Ishikawa (cell line): ENCODE measurements around the gene RELB.

Source experiments
- CEBPB ChIP-seq: IDR thresholded peaks from 2 replicates; pipeline ENCODE4 v1.6.1; 2012
- CREB1 ChIP-seq: IDR thresholded peaks from 2 replicates; pipeline ENCODE4 v1.6.1; 2012; ENCODE audit warnings: low read depth
- EGR1 ChIP-seq: IDR thresholded peaks from 2 replicates; pipeline ENCODE4 v1.6.1; 2012
- EP300 ChIP-seq: IDR thresholded peaks from 2 replicates; pipeline ENCODE4 v1.6.1; 2012; ENCODE audit warnings: borderline replicate concordance
- FOXM1 ChIP-seq: IDR thresholded peaks from 2 replicates; pipeline ENCODE4 v1.6.1; 2012; ENCODE audit warnings: low read depth, borderline replicate concordance
- MAX ChIP-seq: IDR thresholded peaks from 2 replicates; pipeline ENCODE4 v1.6.1; 2012
- NFIC ChIP-seq: IDR thresholded peaks from 2 replicates; pipeline ENCODE4 v1.6.1; 2012
- RAD21 ChIP-seq: IDR thresholded peaks from 2 replicates; pipeline ENCODE4 v1.6.1; 2012; ENCODE audit warnings: low read depth
- REST ChIP-seq: IDR thresholded peaks from 2 replicates; pipeline ENCODE4 v1.6.1; 2012; ENCODE audit warnings: low read depth, mild to moderate bottlenecking
- TAF1 ChIP-seq: IDR thresholded peaks from 2 replicates; pipeline ENCODE4 v1.6.1; 2012; ENCODE audit warnings: low read depth, mild to moderate bottlenecking
- TCF12 ChIP-seq: IDR thresholded peaks from 2 replicates; pipeline ENCODE4 v1.6.1; 2012; ENCODE audit warnings: low read depth
- TEAD4 ChIP-seq: IDR thresholded peaks from 2 replicates; pipeline ENCODE4 v1.6.1; 2012
- USF1 ChIP-seq: IDR thresholded peaks from 2 replicates; pipeline ENCODE4 v1.6.1; 2012
- YY1 ChIP-seq: IDR thresholded peaks from 2 replicates; pipeline ENCODE4 v1.6.1; 2012; ENCODE audit warnings: low read depth
- ZBTB7A ChIP-seq: IDR thresholded peaks from 2 replicates; pipeline ENCODE4 v1.6.1; 2012; ENCODE audit warnings: low read depth

The RELB gene

GRCh38 chr19:45051929-45052579 lies 50.8 kb downstream of the RELB start:
- no peak for TF ChIP-seq CEBPB
- TF ChIP-seq RAD21, result no peak
- TF ChIP-seq REST, result no peak
- no peak for TF ChIP-seq ZBTB7A
- no peak for TF ChIP-seq MAX

DNA sequence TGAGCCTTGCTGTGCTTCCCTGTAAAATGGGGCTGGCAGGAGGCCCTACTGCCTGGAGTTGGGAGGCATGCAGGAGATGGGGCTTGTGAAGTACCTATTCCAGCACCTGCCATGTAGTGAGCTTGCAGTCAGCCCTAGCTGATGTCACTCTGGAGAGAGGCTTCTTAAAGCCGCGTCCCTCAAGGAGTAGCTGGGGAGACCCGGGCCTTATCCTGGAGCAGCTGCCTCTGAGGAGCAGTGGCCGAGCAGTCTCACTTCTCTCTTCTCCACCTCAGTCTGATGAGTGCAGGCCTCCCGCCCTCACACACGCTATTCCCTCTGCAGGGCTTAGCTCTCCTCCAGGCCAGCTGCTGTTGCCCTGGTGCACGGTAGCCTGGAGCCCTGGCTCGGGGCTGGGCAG lies 55.6 kb downstream of the RELB start:
- no peak for TF ChIP-seq CEBPB
- TF ChIP-seq MAX, result no peak

- TF ChIP-seq FOXM1 (no peak), TAF1 (no peak), RAD21 (no peak), NFIC (no peak), EP300 (no peak), EGR1 (no peak), YY1 (no peak)
Measured at GRCh38 chr19:45057444-45057843, 56.2 kb downstream of the RELB start.

DNA sequence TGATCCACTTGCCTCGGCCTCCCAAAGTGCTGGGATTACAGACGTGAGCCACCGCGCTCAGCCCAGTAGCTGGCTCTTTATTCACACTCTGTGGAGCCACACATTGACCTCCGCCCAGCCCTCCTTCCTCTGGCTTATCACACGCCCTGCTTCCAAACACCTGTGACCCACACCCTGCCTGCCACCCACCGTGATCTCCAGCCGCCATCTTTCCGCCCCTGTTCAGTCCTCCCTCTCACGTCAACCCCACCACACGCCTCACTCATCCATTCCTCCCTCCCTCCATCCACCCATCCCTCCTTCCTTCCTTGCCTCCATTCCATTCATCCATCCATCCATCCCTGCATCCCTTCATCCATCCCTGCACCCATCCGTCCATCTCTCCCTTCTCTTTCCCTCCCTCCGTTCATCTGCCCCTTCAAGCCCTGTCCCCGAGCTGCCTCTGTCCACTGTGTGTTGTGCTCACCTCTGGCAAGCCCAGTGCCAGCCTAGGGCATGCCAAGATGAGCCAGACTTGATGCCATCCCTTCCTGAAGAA lies 57.4 kb downstream of the RELB start:
- TF ChIP-seq EGR1 (no peak), TAF1 (no peak), REST (no peak), ZBTB7A (no peak), TCF12 (no peak), RAD21 (no peak), MAX (no peak), EP300 (no peak), YY1 (no peak), TEAD4 (no peak), CREB1 (no peak), FOXM1 (no peak), CEBPB (no peak), USF1 (no peak), NFIC (no peak)

- no peak for TF ChIP-seq YY1
- peak; percentile 75 for TF ChIP-seq RAD21
Measured at GRCh38 chr19:45059258-45059965, 58.1 kb downstream of the RELB start.

DNA sequence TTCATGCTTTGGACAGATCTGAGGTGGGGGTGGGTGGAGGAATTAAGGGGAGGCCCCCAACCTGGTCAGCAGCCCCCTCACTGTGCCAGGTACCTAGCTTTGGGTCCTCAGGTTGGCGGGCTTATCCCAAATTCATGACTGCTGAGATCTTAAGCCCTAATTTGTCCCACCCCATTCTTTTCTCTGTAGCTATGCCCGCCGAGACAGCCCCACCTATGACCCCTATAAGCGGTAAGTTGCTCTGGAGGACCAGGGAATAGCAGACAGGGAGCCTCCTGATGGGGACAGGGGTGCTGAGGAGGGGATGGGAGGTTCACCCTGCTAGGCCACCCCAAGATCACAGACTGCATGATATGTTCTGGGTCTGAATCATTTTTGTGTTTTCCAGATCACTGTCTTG lies 60.7 kb downstream of the RELB start:
- TF ChIP-seq NFIC (no peak), FOXM1 (no peak), ZBTB7A (no peak), CREB1 (no peak), USF1 (no peak), YY1 (no peak), TCF12 (no peak), TEAD4 (no peak), RAD21 (no peak), TAF1 (no peak), EGR1 (no peak), REST (no peak), EP300 (no peak), CEBPB (no peak), MAX (no peak)
